ENCODE results near the gene COL6A3.

DNA sequence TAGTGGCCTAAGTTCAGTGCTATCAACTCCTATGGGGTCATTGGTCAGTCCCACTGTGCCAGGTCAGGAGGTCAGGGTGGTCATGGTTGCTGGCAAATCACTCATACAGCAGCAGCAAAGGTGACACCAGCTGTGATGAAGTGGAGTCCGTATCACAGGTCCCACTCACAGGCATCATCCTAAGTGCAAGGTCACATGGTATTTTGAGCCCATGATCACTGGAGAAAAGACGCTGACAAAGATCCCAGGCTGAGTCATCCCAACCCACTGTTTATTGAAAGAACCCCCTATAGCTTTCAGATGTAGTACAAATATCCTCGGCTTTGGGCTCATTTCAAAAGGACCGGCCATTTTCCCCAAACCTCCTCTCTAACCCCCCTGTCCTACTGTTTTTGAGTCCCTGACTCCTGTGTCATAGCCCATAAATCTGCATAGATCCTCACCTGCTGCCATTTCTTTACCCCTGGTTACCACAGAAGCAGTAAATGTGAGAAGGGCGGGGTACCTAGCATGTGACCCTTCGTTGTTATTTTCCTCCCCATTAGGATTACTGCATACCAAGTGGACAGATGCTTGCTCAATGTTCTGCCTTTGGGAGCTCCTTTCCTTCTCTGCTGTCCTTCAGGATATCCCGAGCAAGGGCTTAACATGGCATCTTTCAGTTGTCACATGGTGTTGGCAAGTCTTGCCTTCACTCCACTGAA is 107.7 kb downstream of the COL6A3 start:
- TF ChIP-seq POLR2A (IDR thresholded peaks at IDR 0.05): no peak
- TF ChIP-seq, protein P1, sequence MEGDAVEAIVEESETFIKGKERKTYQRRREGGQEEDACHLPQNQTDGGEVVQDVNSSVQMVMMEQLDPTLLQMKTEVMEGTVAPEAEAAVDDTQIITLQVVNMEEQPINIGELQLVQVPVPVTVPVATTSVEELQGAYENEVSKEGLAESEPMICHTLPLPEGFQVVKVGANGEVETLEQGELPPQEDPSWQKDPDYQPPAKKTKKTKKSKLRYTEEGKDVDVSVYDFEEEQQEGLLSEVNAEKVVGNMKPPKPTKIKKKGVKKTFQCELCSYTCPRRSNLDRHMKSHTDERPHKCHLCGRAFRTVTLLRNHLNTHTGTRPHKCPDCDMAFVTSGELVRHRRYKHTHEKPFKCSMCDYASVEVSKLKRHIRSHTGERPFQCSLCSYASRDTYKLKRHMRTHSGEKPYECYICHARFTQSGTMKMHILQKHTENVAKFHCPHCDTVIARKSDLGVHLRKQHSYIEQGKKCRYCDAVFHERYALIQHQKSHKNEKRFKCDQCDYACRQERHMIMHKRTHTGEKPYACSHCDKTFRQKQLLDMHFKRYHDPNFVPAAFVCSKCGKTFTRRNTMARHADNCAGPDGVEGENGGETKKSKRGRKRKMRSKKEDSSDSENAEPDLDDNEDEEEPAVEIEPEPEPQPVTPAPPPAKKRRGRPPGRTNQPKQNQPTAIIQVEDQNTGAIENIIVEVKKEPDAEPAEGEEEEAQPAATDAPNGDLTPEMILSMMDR (IDR thresholded peaks at IDR 0.05): no peak

All from sigmoid colon (tissue), 3 donors.